K562 (cell line): ENCODE measurements around the gene IFT25. TPM values are rescaled to one million over a fixed set of nuclear protein-coding genes. Genes with fewer than 3 reads are reported as not detected.

ENCODE experiments used
- ATAC-seq: fragments of 200-7000 bp; cut with Tn5 transposase; 3 replicates; pipeline ENCODE4 v1.9.1; 2020; ENCODE audit warnings: moderate library complexity
- BruUV-seq: library from RNA; stranded (reverse); fragments of 400-500 nt; replicated peaks from 2 replicates; lab custom pipeline; 2021; lab: Mats Ljungman, UMichigan
- CTCF ChIA-PET: fragments of 300-600 bp; formaldehyde crosslinking; extraction: SDS; loops from one replicate; lab custom pipeline; 2021; ENCODE audit warnings: low intra/inter-chr PET ratio; lab: Yijun Ruan, JAX
- POLR2A ChIA-PET: fragments of 300-600, 350-650 bp; sonication (Branson Sonifier 250); formaldehyde crosslinking; extraction: SDS; loops from one replicate; lab custom pipeline; 2021; ENCODE audit warnings: antibody characterized with exemption, inconsistent platforms; lab: Yijun Ruan, JAX
- DNase-seq, 4 experiments: peaks; one replicate each; pipeline versions ENCODE4 v3.0.0 to v3.0.0-alpha.2; 2011 to 2018; ENCODE audit warnings: low spot score in 3 of 4, mixed read lengths in 3 of 4; ENCODE audit errors: extremely low read depth in 1 of 4
- FAIRE-seq: peaks from 2 replicates; lab custom pipeline; 2011; peaks lifted over from hg19 to GRCh38; lab: Jason Lieb, UNC
- H2AFZ ChIP-seq: 2 replicates; pipeline ENCODE4 v1.6.0; 2011; ENCODE audit warnings: low read depth, low read length, control low read depth, inconsistent platforms
- H3K27ac ChIP-seq: fragments of 200-600 bp; 3 replicates; pipeline ENCODE4 v1.8.0; 2011; ENCODE audit warnings: low read depth, mild to moderate bottlenecking, control low read depth, inconsistent platforms, low read length, moderate library complexity, mixed read lengths; ENCODE audit errors: extremely low read depth
- H3K27me3 ChIP-seq, 2 experiments: fragments of 300-600 bp in 1 of 2; 2 replicates in 1 of 2; 3 replicates in 1 of 2; pipeline versions ENCODE4 v1.6.0 to v1.8.0; 2011; ENCODE audit warnings: inconsistent platforms in 2 of 2, low read length in 2 of 2, mild to moderate bottlenecking in 1 of 2, mixed read lengths in 1 of 2, moderate library complexity in 1 of 2; ENCODE audit not compliant: control insufficient read depth in 2 of 2, insufficient read depth in 2 of 2
- H3K36me3 ChIP-seq: fragments of 300-600 bp; 3 replicates; pipeline ENCODE4 v1.8.0; 2011; ENCODE audit warnings: mild to moderate bottlenecking, low read length, inconsistent platforms; ENCODE audit not compliant: control insufficient read depth, insufficient read depth
- H3K4me1 ChIP-seq, 2 experiments: fragments of 200-600 bp in 1 of 2; replicated peaks in 1 of 2; 2 replicates in 1 of 2; 3 replicates in 1 of 2; pipeline versions ENCODE4 v1.5.1 to v1.8.0; 2011; ENCODE audit warnings: inconsistent platforms in 2 of 2, low read length in 2 of 2, mild to moderate bottlenecking in 1 of 2, mixed read lengths in 1 of 2, moderate library complexity in 1 of 2; ENCODE audit not compliant: control insufficient read depth in 2 of 2, insufficient read depth in 2 of 2
- H3K4me2 ChIP-seq: 2 replicates; pipeline ENCODE4 v1.6.1; 2011; ENCODE audit warnings: low read length, control low read depth, inconsistent platforms, mixed read lengths; ENCODE audit not compliant: insufficient read depth
- H3K4me3 ChIP-seq: fragments of 200-600 bp; sonication (generic), shearing (Covaris generic); 2 replicates; pipeline ENCODE4 v1.5.1; 2016; ENCODE audit warnings: control low read depth, inconsistent platforms
- H3K79me2 ChIP-seq: fragments of 200-600 bp; 3 replicates; pipeline ENCODE4 v1.8.0; 2011; ENCODE audit warnings: low read length, inconsistent platforms; ENCODE audit not compliant: control insufficient read depth, insufficient read depth
- H3K9ac ChIP-seq, 2 experiments: 2 replicates each; pipeline versions ENCODE4 v1.6.0 to v1.6.1; 2011; ENCODE audit warnings: low read depth in 2 of 2, low read length in 2 of 2, control low read depth in 1 of 2, inconsistent platforms in 1 of 2, mild to moderate bottlenecking in 1 of 2, mixed read lengths in 1 of 2; ENCODE audit not compliant: insufficient read depth in 1 of 2
- H3K9me1 ChIP-seq: one replicate; pipeline ENCODE4 v1.6.0; 2011; ENCODE audit warnings: inconsistent platforms, mild to moderate bottlenecking, low read length, moderate library complexity; ENCODE audit not compliant: control insufficient read depth, insufficient read depth
- H3K9me3 ChIP-seq: replicated peaks from 2 replicates; pipeline ENCODE4 v1.5.1; 2011; ENCODE audit warnings: low read depth, low read length, inconsistent platforms; ENCODE audit not compliant: control insufficient read depth, insufficient read depth
- H4K20me1 ChIP-seq: replicated peaks from 2 replicates; pipeline ENCODE4 v1.6.1; 2011; ENCODE audit warnings: low read length, inconsistent platforms, mixed read lengths; ENCODE audit not compliant: control insufficient read depth, insufficient read depth
- FOXK2 ChIP-seq, 2 experiments: fragments of 450-650 bp; IDR thresholded peaks in 1 of 2; conservative IDR thresholded peaks in 1 of 2; 2 replicates each; pipeline ENCODE4 v1.6.1; 2016; ENCODE audit warnings: low read depth in 2 of 2, mild to moderate bottlenecking in 1 of 2
- KDM2B ChIP-seq: fragments of 250-450 bp; sonication (Bioruptor Pico); IDR thresholded peaks from 2 replicates; pipeline ENCODE4 v1.8.0; 2021; ENCODE audit warnings: mild to moderate bottlenecking, moderate library complexity
- MAFF ChIP-seq: IDR thresholded peaks from 2 replicates; pipeline ENCODE4 v1.6.1; 2012; ENCODE audit warnings: low read length, improper control_type of control experiment
- NCOA1 ChIP-seq: fragments of 450-650 bp; IDR thresholded peaks from 2 replicates; pipeline ENCODE4 v1.6.1; 2016; ENCODE audit warnings: low read depth
- NFXL1 ChIP-seq: fragments of 450-650 bp; formaldehyde crosslinking; IDR thresholded peaks from 2 replicates; pipeline ENCODE4 v1.4.0; 2021; ENCODE audit warnings: mild to moderate bottlenecking
- RBM34 ChIP-seq: fragments of 200-400 bp; formaldehyde crosslinking; IDR thresholded peaks from 2 replicates; pipeline ENCODE4 v1.6.1; 2018; ENCODE audit warnings: low read length, borderline replicate concordance; ENCODE audit not compliant: insufficient read depth
- ZNF561 ChIP-seq: fragments of 450-650 bp; formaldehyde crosslinking; conservative IDR thresholded peaks from 2 replicates; pipeline ENCODE4 v1.4.0; 2020; ENCODE audit warnings: mild to moderate bottlenecking, moderate library complexity
- WGBS: fragments of 100-300 bp; shearing (Covaris generic); methylation state at CpG from one replicate; pipeline ENCODE4 v1.1.6; 2016; ENCODE audit warnings: low coverage, mixed read lengths; ENCODE audit not compliant: insufficient coverage; ENCODE audit errors: missing lambda C conversion rate; 5-methylcytosine and 5-hydroxymethylcytosine counted together
- in situ Hi-C: fragments of 300-500 bp; cut with MboI; formaldehyde crosslinking; loops from 4 replicates; pipeline ENCODE4 v1.15.0; 2018; ENCODE audit warnings: inconsistent platforms, mixed read lengths
- intact Hi-C: fragments of 100-400 bp; cut with micrococcal nuclease; formaldehyde crosslinking; loops from 2 replicates; pipeline ENCODE4 v1.14.2; 2022
- polyA plus RNA-seq, 8 experiments: library from polyadenylated mRNA; depleted of rRNA in 4 of 8; stranded (reverse) in 5 of 8; unstranded in 3 of 8; fragments of >200 nt; fragmentation: Nextera tagmentation in 2 of 8; fragmentation: Illumina TruSeq in 1 of 8; extraction: Ambion mirVana in 2 of 8; extraction: Trizol in 1 of 8; gene quantifications; 2 replicates each; pipeline versions ENCODE4 v1.2.1 to v1.2.3, GENCODE V29; 2011 to 2014; ENCODE audit warnings: inconsistent platforms in 1 of 8, missing spikeins in 1 of 8
- total RNA-seq, 7 experiments: library from RNA; depleted of rRNA in 6 of 7; stranded (reverse); fragments of >200 nt in 6 of 7; fragmentation: Illumina TruSeq in 2 of 7; extraction: Trizol in 2 of 7; gene quantifications; 2 replicates each; pipeline versions ENCODE4 v1.2.1 to v1.2.3, GENCODE V29; 2011 to 2021; ENCODE audit warnings: low replicate concordance in 1 of 7
- TF ChIP-seq, protein P1 (sequence below): IDR thresholded peaks from 2 replicates; pipeline ENCODE4 v1.6.1; 2016; ENCODE audit warnings: missing genetic modification characterization, missing compliant biosample characterization

The IFT25 gene
- total and polyA plus RNA-seq, 9 of the 15 experiments (the other 6 are each of a cell fraction or from before 2014, with no cell fraction given) = 93.6 to 209 (median 167) TPM

GRCh38 chr1:53931523-53931922, 14.0 kb downstream of the IFT25 start:
- CTCF ChIA-PET = no interaction called here
- in situ Hi-C loops (no loop called here), intact Hi-C loops (no loop called here)
- H3K27me3 ChIP-seq = no peaks in the 10 kb centered on the region
- POLR2A ChIA-PET = interaction anchor here (0.7 to 1.4 kb wide), 2 partner anchors 12 to 14 kb away, joined by 3 to 5 read pairs; no protein-coding TSS in a partner anchor
- no peak overlapping the region for H3K9ac ChIP-seq
- no peak overlapping the region for H3K27ac ChIP-seq
- no peaks in the 10 kb centered on the region for H3K9me1 ChIP-seq
- H3K4me2 ChIP-seq = no peak overlapping the region
- H3K4me1 ChIP-seq = no peaks in the 10 kb centered on the region; a peak in 1 of 5 replicates
- FAIRE-seq (no peak), ATAC-seq (no peak), DNase-seq (no peak)
- peaks cover 61% of the 10 kb centered on the region for H3K36me3 ChIP-seq
- H2AFZ ChIP-seq = no peak overlapping the region
- no peak overlapping the region for H3K4me3 ChIP-seq
- no TSS peak for BruUV-seq
- WGBS = 89% methylated on average over 2 of the region's 2 CpGs
- no peak for TF ChIP-seq FOXK2 (conservative IDR thresholded peaks at IDR 0.05 in 1 of 2, IDR thresholded peaks at IDR 0.05 in 1 of 2; ENCODE audit: low read depth in 2 of 2)
- TF ChIP-seq KDM2B (CRISPR knock-in tag) = no peak
- TF ChIP-seq ZNF561 = no peak
- TF ChIP-seq MAFF = no peak
- no peak for TF ChIP-seq NCOA1
- TF ChIP-seq NFXL1 = no peak
- TF ChIP-seq, protein P1, sequence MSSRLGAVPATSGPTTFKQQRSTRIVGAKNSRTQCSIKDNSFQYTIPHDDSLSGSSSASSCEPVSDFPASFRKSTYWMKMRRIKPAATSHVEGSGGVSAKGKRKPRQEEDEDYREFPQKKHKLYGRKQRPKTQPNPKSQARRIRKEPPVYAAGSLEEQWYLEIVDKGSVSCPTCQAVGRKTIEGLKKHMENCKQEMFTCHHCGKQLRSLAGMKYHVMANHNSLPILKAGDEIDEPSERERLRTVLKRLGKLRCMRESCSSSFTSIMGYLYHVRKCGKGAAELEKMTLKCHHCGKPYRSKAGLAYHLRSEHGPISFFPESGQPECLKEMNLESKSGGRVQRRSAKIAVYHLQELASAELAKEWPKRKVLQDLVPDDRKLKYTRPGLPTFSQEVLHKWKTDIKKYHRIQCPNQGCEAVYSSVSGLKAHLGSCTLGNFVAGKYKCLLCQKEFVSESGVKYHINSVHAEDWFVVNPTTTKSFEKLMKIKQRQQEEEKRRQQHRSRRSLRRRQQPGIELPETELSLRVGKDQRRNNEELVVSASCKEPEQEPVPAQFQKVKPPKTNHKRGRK (tag) = peak; percentile 44; the same call in 1 of the 2 replicates
- no peak for TF ChIP-seq RBM34
- peaks cover 3% of the 10 kb centered on the region; the same call in 1 of the 3 replicates for H3K79me2 ChIP-seq
- H3K9me3 ChIP-seq = peaks cover 12% of the 10 kb centered on the region
- no peaks in the 10 kb centered on the region for H4K20me1 ChIP-seq
